ENCODE measurements around the gene ADGRL1. TPM values are rescaled to one million over a fixed set of nuclear protein-coding genes. Genes with fewer than 3 reads are reported as not detected.
"Not testable (repeated sequence)": the region's sequence is repeated elsewhere in the genome, so short reads cannot be mapped to it uniquely, and the experiment has no call there.

The ADGRL1 gene
- total RNA-seq, 1 donor: 2.5 TPM

- H3K79me2 ChIP-seq (ENCODE audit: insufficient read depth, low read length); H3K36me3 ChIP-seq (ENCODE audit: insufficient read depth, low read length); H3K27ac ChIP-seq (ENCODE audit: low read depth, low read length); H4K20me1 ChIP-seq (ENCODE audit: insufficient read depth, low read length); H3K9me3 ChIP-seq (ENCODE audit: low read depth, low read length); H3K27me3 ChIP-seq (ENCODE audit: insufficient read depth, low read length); H2AFZ ChIP-seq (ENCODE audit: low read length); H3K4me3 ChIP-seq (ENCODE audit: insufficient read depth, low read length); H3K4me2 ChIP-seq (ENCODE audit: insufficient read depth, low read length); H3K4me1 ChIP-seq (ENCODE audit: insufficient read depth, low read length): not testable (repeated sequence)
- TF ChIP-seq, protein P1, sequence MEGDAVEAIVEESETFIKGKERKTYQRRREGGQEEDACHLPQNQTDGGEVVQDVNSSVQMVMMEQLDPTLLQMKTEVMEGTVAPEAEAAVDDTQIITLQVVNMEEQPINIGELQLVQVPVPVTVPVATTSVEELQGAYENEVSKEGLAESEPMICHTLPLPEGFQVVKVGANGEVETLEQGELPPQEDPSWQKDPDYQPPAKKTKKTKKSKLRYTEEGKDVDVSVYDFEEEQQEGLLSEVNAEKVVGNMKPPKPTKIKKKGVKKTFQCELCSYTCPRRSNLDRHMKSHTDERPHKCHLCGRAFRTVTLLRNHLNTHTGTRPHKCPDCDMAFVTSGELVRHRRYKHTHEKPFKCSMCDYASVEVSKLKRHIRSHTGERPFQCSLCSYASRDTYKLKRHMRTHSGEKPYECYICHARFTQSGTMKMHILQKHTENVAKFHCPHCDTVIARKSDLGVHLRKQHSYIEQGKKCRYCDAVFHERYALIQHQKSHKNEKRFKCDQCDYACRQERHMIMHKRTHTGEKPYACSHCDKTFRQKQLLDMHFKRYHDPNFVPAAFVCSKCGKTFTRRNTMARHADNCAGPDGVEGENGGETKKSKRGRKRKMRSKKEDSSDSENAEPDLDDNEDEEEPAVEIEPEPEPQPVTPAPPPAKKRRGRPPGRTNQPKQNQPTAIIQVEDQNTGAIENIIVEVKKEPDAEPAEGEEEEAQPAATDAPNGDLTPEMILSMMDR (IDR thresholded peaks at IDR 0.05; ENCODE audit: extremely low read depth, low read depth, low read length): peak; percentile 18
- DNase-seq (ENCODE audit: insufficient read length, low spot score, missing footprints): peak; percentile 51
Measured at GRCh38 chr19:14221345-14221744, 15.4 kb upstream of the ADGRL1 start.

DNA sequence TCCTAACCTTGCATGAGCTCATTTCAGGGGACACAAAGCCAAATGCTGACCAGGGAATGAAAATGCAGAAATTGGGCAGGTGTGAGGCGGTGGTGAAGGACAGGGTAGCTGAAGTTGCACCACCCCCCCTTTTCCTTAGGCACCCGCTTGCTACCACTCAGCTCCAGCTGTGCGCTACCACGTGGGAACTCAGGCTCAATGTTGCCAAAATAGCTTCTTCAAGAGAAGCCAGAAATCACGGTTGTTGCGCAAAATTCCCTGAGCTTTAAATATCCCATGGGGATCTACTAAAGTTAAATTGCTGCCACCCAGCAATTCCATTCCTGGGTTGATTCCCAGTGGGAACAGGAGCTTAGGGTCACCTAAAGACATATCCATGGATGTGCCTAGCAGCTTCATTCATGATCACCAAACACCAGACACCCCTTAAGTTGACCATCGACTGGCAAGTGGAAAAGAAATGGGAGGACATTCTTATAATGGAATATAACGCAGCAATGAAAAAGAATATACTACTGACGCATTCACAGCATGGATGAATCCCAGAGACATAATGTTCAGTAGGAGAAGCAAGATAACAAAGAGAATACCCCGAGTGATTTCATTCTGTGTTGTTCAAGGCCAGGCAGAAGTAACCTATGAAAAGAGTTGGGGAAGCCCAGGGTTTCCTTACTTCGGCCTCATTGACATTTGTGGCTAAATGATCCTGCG lies 12.8 kb upstream of the ADGRL1 start:
- no peak overlapping the region for H3K4me3 ChIP-seq (ENCODE audit: insufficient read depth, low read length)
- H3K9me3 ChIP-seq (ENCODE audit: low read depth, low read length): no peaks in the 10 kb centered on the region
- TF ChIP-seq, protein P1 (IDR thresholded peaks at IDR 0.05; ENCODE audit: extremely low read depth, low read depth, low read length): no peak
- no peaks in the 10 kb centered on the region for H3K79me2 ChIP-seq (ENCODE audit: insufficient read depth, low read length)
- no peaks in the 10 kb centered on the region for H3K36me3 ChIP-seq (ENCODE audit: insufficient read depth, low read length)
- no peaks in the 10 kb centered on the region for H3K27me3 ChIP-seq (ENCODE audit: insufficient read depth, low read length)
- no peaks in the 10 kb centered on the region for H4K20me1 ChIP-seq (ENCODE audit: insufficient read depth, low read length)
- no peak overlapping the region for H2AFZ ChIP-seq (ENCODE audit: low read length)
- H3K4me2 ChIP-seq (ENCODE audit: insufficient read depth, low read length): no peak overlapping the region
- peaks cover 7% of the 10 kb centered on the region for H3K4me1 ChIP-seq (ENCODE audit: insufficient read depth, low read length)
- DNase-seq (ENCODE audit: insufficient read length, low spot score, missing footprints): no peak
- H3K27ac ChIP-seq (ENCODE audit: low read depth, low read length): no peak overlapping the region

DNA sequence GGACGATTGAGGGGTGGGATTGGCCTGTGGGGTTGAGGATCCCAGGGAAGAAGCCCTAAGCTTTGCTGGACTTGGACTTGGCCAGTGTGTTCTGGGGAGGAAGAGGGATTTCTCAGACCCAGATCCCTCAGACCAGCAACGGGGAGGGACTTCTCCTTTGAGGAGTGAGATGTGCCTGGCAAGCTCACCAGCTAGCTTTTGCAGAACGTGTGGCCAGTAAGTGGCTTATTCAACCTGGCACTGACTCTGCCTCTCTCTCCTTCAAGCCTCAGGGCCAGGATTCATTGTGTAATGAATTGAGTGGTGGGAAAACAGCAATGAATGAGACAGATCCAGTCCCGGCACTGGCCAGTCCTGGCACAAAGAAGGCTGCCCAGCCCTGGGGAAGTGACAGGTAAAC lies 11.9 kb upstream of the ADGRL1 start:
- not testable (repeated sequence) for H4K20me1 ChIP-seq (ENCODE audit: insufficient read depth, low read length); H3K9me3 ChIP-seq (ENCODE audit: low read depth, low read length); H3K79me2 ChIP-seq (ENCODE audit: insufficient read depth, low read length); H3K4me1 ChIP-seq (ENCODE audit: insufficient read depth, low read length); H3K4me2 ChIP-seq (ENCODE audit: insufficient read depth, low read length); DNase-seq (ENCODE audit: insufficient read length, low spot score, missing footprints); H3K27me3 ChIP-seq (ENCODE audit: insufficient read depth, low read length); H2AFZ ChIP-seq (ENCODE audit: low read length); H3K36me3 ChIP-seq (ENCODE audit: insufficient read depth, low read length); H3K27ac ChIP-seq (ENCODE audit: low read depth, low read length); H3K4me3 ChIP-seq (ENCODE audit: insufficient read depth, low read length)

DNA sequence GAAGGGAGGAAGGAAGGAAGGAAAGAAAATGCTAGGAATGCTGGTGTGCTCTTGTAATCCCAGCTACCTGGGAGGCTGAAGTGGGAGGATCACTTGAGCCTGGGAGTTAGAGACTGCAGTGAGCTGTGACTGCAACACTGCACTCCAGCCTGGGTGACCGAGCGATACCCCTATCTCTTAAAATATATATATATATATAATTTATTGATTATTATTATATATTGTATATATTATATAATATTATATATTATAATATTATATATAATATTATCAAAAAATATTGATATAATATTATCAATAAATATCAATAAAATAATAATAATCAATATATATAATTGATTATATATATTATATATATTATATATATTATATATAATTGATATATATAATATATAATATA lies 8.6 kb upstream of the ADGRL1 start:
- Histone ChIP-seq H3K4me1 (ENCODE audit: insufficient read depth, low read length) (peaks cover 2% of the 10 kb centered on the region), H3K4me3 (ENCODE audit: insufficient read depth, low read length) (no peak overlapping the region), H2AFZ (ENCODE audit: low read length) (no peak overlapping the region), H3K27me3 (ENCODE audit: insufficient read depth, low read length) (peaks cover 10% of the 10 kb centered on the region), H3K36me3 (ENCODE audit: insufficient read depth, low read length) (no peaks in the 10 kb centered on the region), H3K4me2 (ENCODE audit: insufficient read depth, low read length) (no peak overlapping the region), H3K79me2 (ENCODE audit: insufficient read depth, low read length) (no peaks in the 10 kb centered on the region), H4K20me1 (ENCODE audit: insufficient read depth, low read length) (no peaks in the 10 kb centered on the region), H3K27ac (ENCODE audit: low read depth, low read length) (no peak overlapping the region), H3K9me3 (ENCODE audit: low read depth, low read length) (no peaks in the 10 kb centered on the region)
- TF ChIP-seq, protein P1 (IDR thresholded peaks at IDR 0.05; ENCODE audit: extremely low read depth, low read depth, low read length): no peak
- no peak for DNase-seq (ENCODE audit: insufficient read length, low spot score, missing footprints)

DNA sequence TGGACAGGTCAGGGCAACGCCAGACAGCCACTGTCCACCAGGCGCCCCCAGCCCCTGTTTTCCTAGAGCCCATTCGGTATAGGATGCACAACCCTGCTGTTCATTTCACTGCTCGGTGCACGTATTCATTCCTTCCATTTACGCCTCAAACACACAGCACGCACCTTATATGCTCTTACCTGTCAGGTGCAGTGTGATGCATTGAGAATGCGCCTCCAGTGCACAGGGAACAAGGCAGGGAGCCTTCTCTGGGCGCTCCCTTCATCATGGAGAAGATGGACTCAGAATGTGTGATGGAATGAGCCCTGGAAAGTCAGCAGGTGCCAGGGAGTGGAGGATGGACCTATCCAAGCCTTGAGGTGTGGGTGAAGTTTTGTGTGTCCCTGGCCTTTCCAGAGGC lies 4.2 kb upstream of the ADGRL1 start:
- not testable (repeated sequence) for H3K27ac ChIP-seq (ENCODE audit: low read depth, low read length); H3K4me2 ChIP-seq (ENCODE audit: insufficient read depth, low read length); H4K20me1 ChIP-seq (ENCODE audit: insufficient read depth, low read length); H3K79me2 ChIP-seq (ENCODE audit: insufficient read depth, low read length); H3K4me1 ChIP-seq (ENCODE audit: insufficient read depth, low read length); H3K36me3 ChIP-seq (ENCODE audit: insufficient read depth, low read length); H3K9me3 ChIP-seq (ENCODE audit: low read depth, low read length); H3K4me3 ChIP-seq (ENCODE audit: insufficient read depth, low read length); H2AFZ ChIP-seq (ENCODE audit: low read length); DNase-seq (ENCODE audit: insufficient read length, low spot score, missing footprints)
- peaks cover 26% of the 10 kb centered on the region for H3K27me3 ChIP-seq (ENCODE audit: insufficient read depth, low read length)

DNA sequence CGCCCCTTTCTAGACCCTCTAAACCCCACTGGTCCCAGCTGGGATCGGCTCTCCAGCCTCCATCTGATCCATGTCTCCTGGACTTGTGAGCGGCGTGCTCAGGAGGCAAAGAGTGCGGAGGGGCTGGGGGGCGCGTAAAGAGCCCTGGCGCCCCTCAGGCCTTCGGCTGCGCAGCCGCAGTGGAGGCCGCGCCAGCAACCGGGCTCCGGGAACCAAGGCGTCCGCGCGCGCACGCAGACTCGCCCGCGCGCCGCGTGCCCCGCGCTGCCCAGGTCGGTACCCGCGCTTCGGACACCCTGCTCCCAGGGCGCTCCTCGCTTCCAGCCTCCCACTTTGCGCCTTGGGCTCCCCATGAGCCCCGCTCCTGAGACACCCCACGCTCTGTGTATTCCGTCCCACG lies 3.4 kb upstream of the ADGRL1 start:
- not testable (repeated sequence) for H3K9me3 ChIP-seq (ENCODE audit: low read depth, low read length); H3K27ac ChIP-seq (ENCODE audit: low read depth, low read length); H3K79me2 ChIP-seq (ENCODE audit: insufficient read depth, low read length); H2AFZ ChIP-seq (ENCODE audit: low read length); H3K4me2 ChIP-seq (ENCODE audit: insufficient read depth, low read length); H3K36me3 ChIP-seq (ENCODE audit: insufficient read depth, low read length); H3K4me3 ChIP-seq (ENCODE audit: insufficient read depth, low read length); H3K4me1 ChIP-seq (ENCODE audit: insufficient read depth, low read length); H4K20me1 ChIP-seq (ENCODE audit: insufficient read depth, low read length)
- H3K27me3 ChIP-seq (ENCODE audit: insufficient read depth, low read length): peaks cover 33% of the 10 kb centered on the region
- peak; percentile 51 for DNase-seq (ENCODE audit: insufficient read length, low spot score, missing footprints)

DNA sequence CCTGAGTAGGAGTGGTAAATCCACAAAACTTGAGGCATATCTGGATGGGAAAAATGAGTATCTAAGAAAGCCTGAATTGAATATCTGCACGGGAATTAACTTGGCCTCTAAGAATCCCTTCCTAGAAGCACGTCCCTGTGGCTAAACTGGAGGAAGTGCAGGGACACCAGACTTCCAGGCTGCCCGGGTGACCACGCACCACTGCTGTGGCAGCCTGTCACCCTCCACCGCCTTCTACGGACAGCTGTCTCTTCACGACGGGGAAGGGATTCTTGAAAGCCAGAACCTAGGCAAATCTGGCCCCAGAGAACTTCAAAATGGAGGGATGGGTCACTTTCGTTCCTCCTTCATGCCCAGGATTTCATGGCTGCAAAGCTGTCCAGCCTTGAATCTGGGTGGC lies 2.5 kb upstream of the ADGRL1 start:
- not testable (repeated sequence) for H2AFZ ChIP-seq (ENCODE audit: low read length); H3K79me2 ChIP-seq (ENCODE audit: insufficient read depth, low read length); H3K36me3 ChIP-seq (ENCODE audit: insufficient read depth, low read length); H3K9me3 ChIP-seq (ENCODE audit: low read depth, low read length); H3K4me1 ChIP-seq (ENCODE audit: insufficient read depth, low read length); H4K20me1 ChIP-seq (ENCODE audit: insufficient read depth, low read length); H3K27ac ChIP-seq (ENCODE audit: low read depth, low read length); H3K4me3 ChIP-seq (ENCODE audit: insufficient read depth, low read length); H3K4me2 ChIP-seq (ENCODE audit: insufficient read depth, low read length)
- H3K27me3 ChIP-seq (ENCODE audit: insufficient read depth, low read length): peaks cover 33% of the 10 kb centered on the region
- DNase-seq (ENCODE audit: insufficient read length, low spot score, missing footprints): peak; percentile 59
